ENCODE measurements around the gene EPN1.

DNA sequence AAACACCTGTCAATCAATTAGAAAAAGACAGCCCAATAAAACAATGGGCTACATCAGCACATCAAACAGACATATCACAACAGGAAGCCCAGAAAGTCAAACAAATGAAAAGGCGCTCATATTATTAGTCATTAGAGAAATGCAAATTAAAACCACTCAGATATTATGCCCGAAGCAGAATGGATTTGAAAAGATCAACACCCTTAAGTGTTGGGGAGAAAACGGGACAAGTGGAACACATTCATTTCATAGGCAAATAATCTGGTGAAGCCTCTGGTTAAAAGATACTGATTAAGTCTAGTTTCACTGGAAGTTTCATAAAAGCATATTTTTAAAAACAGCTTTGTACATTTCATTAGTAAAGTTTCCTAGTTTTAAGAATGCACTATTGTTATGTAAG is 45.8 kb downstream of the EPN1 start:
- TF ChIP-seq CTCF (conservative IDR thresholded peaks at IDR 0.05 in 1 of 2, IDR thresholded peaks at IDR 0.05 in 1 of 2; ENCODE audit: low read depth in 1 of 2, low read length in 2 of 2), result no peak
- TF ChIP-seq EZH2 (IDR thresholded peaks at IDR 0.05; ENCODE audit: low read length, missing control alignments), result no peak

Data from fibroblast of lung (primary cell).